B cell (primary cell): ENCODE results near the gene AGTRAP. TPM values are rescaled to one million over a fixed set of nuclear protein-coding genes. Genes with fewer than 3 reads are reported as not detected.
A peak's percentile ranks its signal among the peaks of the same experiment; 100 is the strongest.

Source experiments
- ATAC-seq: fragments of 200-7000 bp; cut with Tn5 transposase; one replicate; pipeline ENCODE4 v1.10.0; 2021; ENCODE audit warnings: low read depth, mild to moderate bottlenecking, moderate number of reproducible peaks, moderate library complexity
- CTCF ChIA-PET: fragments of 350-600 bp; sonication (Branson Sonifier 250); formaldehyde crosslinking; loops from one replicate; lab custom pipeline; 2021; ENCODE audit warnings: antibody characterized with exemption, inconsistent platforms; lab: Charles Lee
- POLR2A ChIA-PET: fragments of 350-600 bp; sonication (Branson Sonifier 250); formaldehyde crosslinking; loops from one replicate; lab custom pipeline; 2021; ENCODE audit warnings: antibody characterized with exemption; lab: Charles Lee
- DNase-seq: peaks from one replicate; pipeline ENCODE4 v3.0.0; 2013
- H2AFZ ChIP-seq: 2 replicates; pipeline ENCODE4 v1.6.1; 2012; ENCODE audit warnings: mild to moderate bottlenecking, low read depth, low read length; ENCODE audit not compliant: insufficient read depth, poor library complexity, severe bottlenecking
- H3K27ac ChIP-seq, 2 donors: 1 replicate in 1 of 2; 2 replicates in 1 of 2; pipeline ENCODE4 v1.5.1; 2012 to 2013; ENCODE audit warnings: low read length in 2 of 2, mild to moderate bottlenecking in 2 of 2, moderate library complexity in 1 of 2
- H3K27me3 ChIP-seq, 4 experiments: fragments of 200-600 bp in 1 of 4; sonication (generic) in 1 of 4; replicated peaks in 1 of 4; 1 replicate in 2 of 4; 2 replicates in 2 of 4; pipeline versions ENCODE4 v1.6.1 to v1.7.0; 2013 to 2016; ENCODE audit warnings: low read length in 3 of 4, mild to moderate bottlenecking in 2 of 4, mixed read lengths in 1 of 4, moderate library complexity in 1 of 4; ENCODE audit not compliant: insufficient read depth in 4 of 4, control insufficient read depth in 3 of 4; ENCODE audit errors: control extremely low read depth in 1 of 4
- H3K36me3 ChIP-seq, 2 experiments: replicated peaks in 1 of 2; 1 replicate in 1 of 2; 2 replicates in 1 of 2; pipeline versions ENCODE4 v1.6.1 to v1.7.1; 2013; ENCODE audit warnings: low read length in 1 of 2; ENCODE audit not compliant: insufficient read depth in 2 of 2, control insufficient read depth in 1 of 2; ENCODE audit errors: control extremely low read depth in 1 of 2, extremely low read depth in 1 of 2
- H3K4me1 ChIP-seq, 2 donors: fragments of 200-600 bp in 1 of 2; sonication (generic) in 1 of 2; 1 replicate in 1 of 2; 2 replicates in 1 of 2; pipeline versions ENCODE4 v1.5.1 to v1.6.1; 2013 to 2017; ENCODE audit warnings: low read length in 2 of 2; ENCODE audit not compliant: control insufficient read depth in 2 of 2, insufficient read depth in 2 of 2
- H3K4me2 ChIP-seq: replicated peaks from 2 replicates; pipeline ENCODE3; 2012; ENCODE audit warnings: mild to moderate bottlenecking, low read depth, low read length; ENCODE audit not compliant: poor library complexity, severe bottlenecking
- H3K4me3 ChIP-seq, 5 experiments: fragments of 200-600 bp in 1 of 5; sonication (generic) in 1 of 5; 1 replicate in 3 of 5; 2 replicates in 2 of 5; pipeline versions ENCODE4 v1.5.1 to v1.7.0; 2011 to 2016; ENCODE audit warnings: low read length in 4 of 5, mild to moderate bottlenecking in 4 of 5, low read depth in 2 of 5, control low read depth in 1 of 5, moderate library complexity in 1 of 5; ENCODE audit not compliant: insufficient read depth in 1 of 5; ENCODE audit errors: control extremely low read depth in 1 of 5, extremely low read depth in 1 of 5
- H3K79me2 ChIP-seq: fragments of 200-600 bp; sonication (generic); one replicate; pipeline ENCODE4 v1.6.0; 2016; ENCODE audit warnings: low read length; ENCODE audit not compliant: control insufficient read depth, insufficient read depth
- H3K9ac ChIP-seq: fragments of 200-600 bp; sonication (generic); 2 replicates; pipeline ENCODE4 v1.6.1; 2017; ENCODE audit warnings: mild to moderate bottlenecking, low read length, moderate library complexity
- H3K9me3 ChIP-seq, 3 donors: one replicate each; pipeline versions ENCODE4 v1.6.1 to v1.7.1; 2013; ENCODE audit warnings: low read length in 2 of 3; ENCODE audit not compliant: control insufficient read depth in 2 of 3, insufficient read depth in 1 of 3; ENCODE audit errors: control extremely low read depth in 1 of 3
- H4K20me1 ChIP-seq: 2 replicates; pipeline ENCODE4 v1.6.0; 2012; ENCODE audit warnings: mild to moderate bottlenecking, low read length; ENCODE audit not compliant: insufficient read depth, control insufficient read depth, poor library complexity, severe bottlenecking
- H3K27ac Mint-ChIP-seq: one replicate; pipeline ENCODE4 v1.8.0; 2021; ENCODE audit warnings: mixed read lengths
- H3K27me3 Mint-ChIP-seq: one replicate; pipeline ENCODE4 v1.8.0; 2021; ENCODE audit warnings: mixed read lengths
- H3K4me1 Mint-ChIP-seq: one replicate; pipeline ENCODE4 v1.8.0; 2021; ENCODE audit warnings: mixed read lengths
- H3K4me3 Mint-ChIP-seq: one replicate; pipeline ENCODE4 v1.8.0; 2021; ENCODE audit warnings: mixed read lengths
- H3K9me3 Mint-ChIP-seq: one replicate; pipeline ENCODE4 v1.8.0; 2022; ENCODE audit warnings: mixed read lengths; ENCODE audit not compliant: insufficient read depth
- EZH2 ChIP-seq: IDR thresholded peaks from 2 replicates; pipeline ENCODE4 v1.6.1; 2012; ENCODE audit warnings: borderline replicate concordance, low read depth, mild to moderate bottlenecking, moderate library complexity, low read length; ENCODE audit not compliant: insufficient read depth, poor library complexity, severe bottlenecking
- WGBS: methylation state at CpG from one replicate; pipeline ENCODE4 v1.1.5; 2013; ENCODE audit warnings: missing lambda C conversion rate; ENCODE audit not compliant: insufficient coverage; 5-methylcytosine and 5-hydroxymethylcytosine counted together
- intact Hi-C: fragments of 100-400 bp; cut with micrococcal nuclease; formaldehyde crosslinking; loops from one replicate; pipeline ENCODE4 v1.10.0; 2022
- polyA plus RNA-seq: library from polyadenylated mRNA; depleted of rRNA; stranded (reverse); fragments of >200 nt; gene quantifications from 2 replicates; pipeline ENCODE4 v1.2.3, GENCODE V29; 2012
- total RNA-seq, 2 donors: library from RNA; stranded (reverse); fragments of 120-200 nt in 1 of 2; gene quantifications; 1 replicate in 1 of 2; 2 replicates in 1 of 2; pipeline versions ENCODE4 v1.2.3 to v1.2.4, GENCODE V29; 2013 to 2022
- TF ChIP-seq, protein P1 (sequence below): fragments of 200-600 bp; IDR thresholded peaks from one replicate; pipeline ENCODE4 v1.8.0; 2022; ENCODE audit warnings: antibody characterized with exemption, mild to moderate bottlenecking

Gene AGTRAP
- total and polyA plus RNA-seq, 2 donors (not counting 1 experiment from before 2014, with no cell fraction given) = 18.3 to 44.9 TPM

DNA sequence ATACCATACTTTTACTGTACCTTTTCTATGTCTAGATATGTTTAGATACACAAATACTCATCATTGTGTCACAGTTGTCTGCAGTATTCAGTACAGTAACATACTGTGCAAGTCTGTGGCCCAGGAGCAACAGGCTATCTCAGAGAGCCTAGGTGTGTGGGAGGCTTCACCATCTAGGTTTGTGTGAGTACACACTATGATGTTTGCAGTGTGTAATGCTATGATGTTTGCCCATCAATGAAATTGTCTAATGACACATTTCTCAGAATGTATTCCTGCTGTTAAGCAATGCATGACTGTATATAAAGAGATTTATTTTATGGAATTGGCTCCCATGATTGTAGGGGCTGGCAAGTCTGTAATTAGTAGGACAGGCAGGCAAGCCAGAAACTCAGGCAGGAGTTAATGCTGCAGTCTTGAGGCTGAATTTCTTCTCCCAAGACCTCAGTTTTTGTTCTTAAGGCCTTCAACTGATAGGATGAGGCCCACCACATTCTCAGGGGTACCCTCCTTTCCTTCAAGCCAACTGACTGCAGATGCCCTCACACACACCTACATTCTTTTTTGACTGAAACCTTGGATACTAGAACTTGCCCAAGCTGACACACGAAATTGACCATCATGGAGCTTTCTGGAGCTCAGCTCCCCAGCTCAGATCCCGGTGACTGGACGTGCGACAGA lies 7.7 kb upstream of the AGTRAP start:
- Histone ChIP-seq H3K4me3 (no peak overlapping the region), H3K9ac (no peak overlapping the region), H3K4me1 (peaks cover 38 to 45% of the 10 kb centered on the region in 2 donors), H3K36me3 (no peaks in the 10 kb centered on the region), H3K27me3 (no peaks in the 10 kb centered on the region), H3K27ac (no peak overlapping the region), H4K20me1 (no peaks in the 10 kb centered on the region), H2AFZ (no peak overlapping the region), H3K79me2 (no peaks in the 10 kb centered on the region), H3K9me3 (peaks cover 0 to 2% (median 0%) of the 10 kb centered on the region in 3 donors), H3K4me2 (no peak overlapping the region)
- POLR2A ChIA-PET = no interaction called here
- Mint-ChIP-seq H3K27ac (no peak overlapping the region), H3K9me3 (no peaks in the 10 kb centered on the region), H3K4me1 (peaks cover 36% of the 10 kb centered on the region), H3K4me3 (no peak overlapping the region), H3K27me3 (no peaks in the 10 kb centered on the region)
- no peak for DNase-seq
- intact Hi-C loops = no loop called here
- TF ChIP-seq EZH2 = no peak
- TF ChIP-seq, protein P1, sequence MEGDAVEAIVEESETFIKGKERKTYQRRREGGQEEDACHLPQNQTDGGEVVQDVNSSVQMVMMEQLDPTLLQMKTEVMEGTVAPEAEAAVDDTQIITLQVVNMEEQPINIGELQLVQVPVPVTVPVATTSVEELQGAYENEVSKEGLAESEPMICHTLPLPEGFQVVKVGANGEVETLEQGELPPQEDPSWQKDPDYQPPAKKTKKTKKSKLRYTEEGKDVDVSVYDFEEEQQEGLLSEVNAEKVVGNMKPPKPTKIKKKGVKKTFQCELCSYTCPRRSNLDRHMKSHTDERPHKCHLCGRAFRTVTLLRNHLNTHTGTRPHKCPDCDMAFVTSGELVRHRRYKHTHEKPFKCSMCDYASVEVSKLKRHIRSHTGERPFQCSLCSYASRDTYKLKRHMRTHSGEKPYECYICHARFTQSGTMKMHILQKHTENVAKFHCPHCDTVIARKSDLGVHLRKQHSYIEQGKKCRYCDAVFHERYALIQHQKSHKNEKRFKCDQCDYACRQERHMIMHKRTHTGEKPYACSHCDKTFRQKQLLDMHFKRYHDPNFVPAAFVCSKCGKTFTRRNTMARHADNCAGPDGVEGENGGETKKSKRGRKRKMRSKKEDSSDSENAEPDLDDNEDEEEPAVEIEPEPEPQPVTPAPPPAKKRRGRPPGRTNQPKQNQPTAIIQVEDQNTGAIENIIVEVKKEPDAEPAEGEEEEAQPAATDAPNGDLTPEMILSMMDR = no peak
- CTCF ChIA-PET = interaction anchor here (1.2 kb wide), 1 partner anchor 9 kb away, joined by 6 read pairs; no protein-coding TSS in a partner anchor
- WGBS = 98% methylated on average over 4 of the region's 4 CpGs
- no peak for ATAC-seq

DNA sequence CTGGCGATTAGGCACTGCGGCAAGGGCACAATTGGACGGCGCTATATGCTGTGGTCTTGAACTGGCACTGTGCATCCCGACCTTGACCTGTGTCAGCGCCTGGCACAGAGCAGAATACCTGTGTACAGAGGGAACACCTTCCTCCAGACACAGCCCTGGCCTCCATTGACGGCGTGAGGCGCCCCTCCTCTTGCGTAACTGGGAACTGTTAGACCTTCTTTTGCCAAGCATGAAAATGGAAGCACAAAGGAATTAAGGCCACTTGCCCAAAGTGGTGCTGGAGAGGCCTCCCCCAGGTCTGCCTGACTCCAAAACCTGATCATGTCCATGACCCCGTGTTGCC lies 6.8 kb upstream of the AGTRAP start:
- no peak for DNase-seq
- CTCF ChIA-PET = interaction anchor here (1.2 kb wide), 1 partner anchor 9 kb away, joined by 6 read pairs; no protein-coding TSS in a partner anchor

More for the DNA sequence above, 6.8 kb upstream of the AGTRAP start:
- intact Hi-C loops = no loop called here
- no peaks in the 10 kb centered on the region for H3K79me2 ChIP-seq
- POLR2A ChIA-PET = interaction anchor here (0.6 kb wide), 1 partner anchor 73 kb away, joined by 3 read pairs; no protein-coding TSS in a partner anchor
- H3K27me3 Mint-ChIP-seq = no peaks in the 10 kb centered on the region
- H3K27ac ChIP-seq = peak overlapping the region in 1 of 2 donors; percentile 14
- H3K9me3 ChIP-seq = peaks cover 0 to 2% (median 0%) of the 10 kb centered on the region in 3 donors
- H4K20me1 ChIP-seq = no peaks in the 10 kb centered on the region
- H3K9ac ChIP-seq = no peak overlapping the region
- ATAC-seq = no peak
- peaks cover 38 to 45% of the 10 kb centered on the region in 2 donors for H3K4me1 ChIP-seq
- no peaks in the 10 kb centered on the region for H3K36me3 ChIP-seq
- H3K4me3 Mint-ChIP-seq = no peak overlapping the region
- H3K4me3 ChIP-seq = no peak overlapping the region
- peaks cover 36% of the 10 kb centered on the region for H3K4me1 Mint-ChIP-seq
- H3K9me3 Mint-ChIP-seq = no peaks in the 10 kb centered on the region
- H3K4me2 ChIP-seq = peak overlapping the region; percentile 90
- no peak overlapping the region for H3K27ac Mint-ChIP-seq
- H3K27me3 ChIP-seq = no peaks in the 10 kb centered on the region
- no peak for TF ChIP-seq EZH2
- TF ChIP-seq, protein P1 = no peak
- 98% methylated on average over 11 of the region's 11 CpGs for WGBS
- peak overlapping the region; percentile 45 for H2AFZ ChIP-seq
